Heart left ventricle (tissue), 16 donors: ENCODE data around the gene SLC25A40. TPM values are rescaled to one million over a fixed set of nuclear protein-coding genes. Genes with fewer than 3 reads are reported as not detected.
"Not testable (repeated sequence)": the region's sequence is repeated elsewhere in the genome, so short reads cannot be mapped to it uniquely, and the experiment has no call there.

ENCODE experiments used
- ATAC-seq, 4 donors: fragments of 200-7000 bp; cut with Tn5 transposase; one replicate each; pipeline ENCODE4 v1.9.1; 2020 to 2022; ENCODE audit warnings: moderate library complexity in 4 of 4, mild to moderate bottlenecking in 3 of 4, moderate number of reproducible peaks in 1 of 4
- DNase-seq, 5 donors: peaks; one replicate each; pipeline ENCODE4 v3.0.0-alpha.2; 2020
- H3K27ac ChIP-seq, 12 donors: fragments of 200-600 bp; sonication (generic) in 4 of 12; one replicate each; pipeline versions ENCODE4 v1.5.0 to v1.8.0; 2016 to 2022; ENCODE audit warnings: mild to moderate bottlenecking in 2 of 12
- H3K27me3 ChIP-seq, 9 donors: fragments of 200-600 bp; sonication (generic) in 2 of 9; one replicate each; pipeline versions ENCODE4 v1.5.1 to v1.8.0; 2016 to 2022; ENCODE audit warnings: mild to moderate bottlenecking in 3 of 9
- H3K36me3 ChIP-seq, 9 donors: fragments of 200-600 bp; sonication (generic) in 2 of 9; one replicate each; pipeline versions ENCODE4 v1.5.0 to v1.8.0; 2018 to 2022; ENCODE audit warnings: mild to moderate bottlenecking in 2 of 9
- H3K4me1 ChIP-seq, 12 donors: fragments of 200-600 bp; sonication (generic) in 4 of 12; one replicate each; pipeline versions ENCODE4 v1.5.0 to v1.8.0; 2016 to 2022; ENCODE audit warnings: mild to moderate bottlenecking in 3 of 12
- H3K4me3 ChIP-seq, 12 donors: fragments of 200-600 bp; sonication (generic) in 4 of 12; one replicate each; pipeline versions ENCODE4 v1.5.0 to v1.8.0; 2017 to 2022; ENCODE audit warnings: mild to moderate bottlenecking in 9 of 12, moderate library complexity in 4 of 12
- H3K9me3 ChIP-seq, 12 donors: fragments of 200-600 bp; sonication (generic) in 4 of 12; one replicate each; pipeline versions ENCODE4 v1.5.0 to v1.8.0; 2016 to 2022; ENCODE audit warnings: mild to moderate bottlenecking in 1 of 12
- POLR2A ChIP-seq, 2 donors: fragments of 450-650 bp; IDR thresholded peaks; one replicate each; pipeline ENCODE4 v1.6.1; 2017; ENCODE audit warnings: antibody characterized with exemption in 2 of 2, mild to moderate bottlenecking in 2 of 2, moderate library complexity in 2 of 2
- WGBS, 4 donors: extraction: QIAGEN DNeasy Blood & Tissue Kit in 2 of 4; methylation state at CpG; one replicate each; pipeline versions ENCODE4 v1.1.5 to v1.1.7; 2013 to 2018; 5-methylcytosine and 5-hydroxymethylcytosine counted together
- intact Hi-C, 10 donors: fragments of 100-400 bp; cut with DNase I; formaldehyde crosslinking; loops; one replicate each; pipeline versions ENCODE4 v1.11.1 to v1.14.2; 2022
- long read RNA-seq, 3 donors: library from polyadenylated mRNA; unstranded; transcript quantifications; one replicate each; pipeline ENCODE4 v2.0.0, GENCODE V29; 2020 to 2021
- polyA plus RNA-seq, 2 donors: library from polyadenylated mRNA; stranded (reverse); fragments of 200-250 nt; gene quantifications; one replicate each; pipeline ENCODE4 v1.2.3, GENCODE V29; 2013
- total RNA-seq, 9 donors: library from RNA; depleted of rRNA in 2 of 9; stranded (reverse); fragments of >200 nt in 2 of 9; fragmentation: NEBNext Ultra II Directional in 3 of 9; extraction: Animal tissue kit (Norgen Biotek cat#: 25700) in 3 of 9; gene quantifications; one replicate each; pipeline versions ENCODE4 v1.1.0 to v1.2.4, GENCODE V29; 2016 to 2023
- TF ChIP-seq, protein P1 (sequence below), 12 donors: fragments of 200-600 bp; sonication (generic) in 4 of 12; IDR thresholded peaks; one replicate each; pipeline versions ENCODE4 v1.5.0 to v1.8.0; 2018 to 2022; ENCODE audit warnings: antibody characterized with exemption in 12 of 12, mild to moderate bottlenecking in 5 of 12
- donor health status: ischemic (EF 13 %, LVEDD 7.1; RV severe dilation, severe dysfunction).
- donor health status: healthy with polysubstance abuse.
- donor health status: DM: no; HTN: yes; CAD: no.
- donor health status: DM: no; HTN: no; CAD: no.
- donor health status: ischemic (EF 25% LVEDD 6.9; RV normal size, moderate dysfunction).
- donor health status: ischemic (EF 25% LVEDD 5.7; RV mildly dilated, moderate dysfunction).
- donor health status: healthy.
- donor health status: DM: yes; HTN: yes; CAD: no.
- donor health status: ischemic (EF 35%, LVEDD 5.7; RV mildly dilated, moderate dysfunction).
- donor health status: nonischemic (EF 11% LVEDD 7.7; RV severe dilation, severe dysfunction).
- donor health status: DM: yes; HTN: yes; CAD: no.
- donor health status: PGD.
- donor health status: ischemic (EF 29% LVEDD 5.4; RV normal size, mild dysfunction).
- donor health status: nonischemic (EF 23%, LVEDD 6.1; RV moderate dilation, normal function).

Gene SLC25A40, protein sequence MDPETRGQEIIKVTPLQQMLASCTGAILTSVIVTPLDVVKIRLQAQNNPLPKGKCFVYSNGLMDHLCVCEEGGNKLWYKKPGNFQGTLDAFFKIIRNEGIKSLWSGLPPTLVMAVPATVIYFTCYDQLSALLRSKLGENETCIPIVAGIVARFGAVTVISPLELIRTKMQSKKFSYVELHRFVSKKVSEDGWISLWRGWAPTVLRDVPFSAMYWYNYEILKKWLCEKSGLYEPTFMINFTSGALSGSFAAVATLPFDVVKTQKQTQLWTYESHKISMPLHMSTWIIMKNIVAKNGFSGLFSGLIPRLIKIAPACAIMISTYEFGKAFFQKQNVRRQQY
- 10 to 100 TPM; 11.0 to 29.1 (median 22.6) TPM for total RNA-seq
- 1 to 10 TPM; 6.0 to 9.0 TPM for polyA plus RNA-seq
- long read RNA-seq, donor 1, full-length matches to known transcripts, result 11 of 20 reads
- long read RNA-seq, donor 1, partial matches to known transcripts, result 0 of 20 reads
- long read RNA-seq, donor 1, other reads (novel, unspliced or antisense), result 9 of 20 reads
- long read RNA-seq, donor 2, full-length matches to known transcripts, result 20 of 35 reads
- long read RNA-seq, donor 2, partial matches to known transcripts, result 1 of 35 reads
- long read RNA-seq, donor 2, other reads (novel, unspliced or antisense), result 14 of 35 reads
- long read RNA-seq, donor 3, full-length matches to known transcripts, result 5 of 12 reads
- long read RNA-seq, donor 3, partial matches to known transcripts, result 0 of 12 reads
- long read RNA-seq, donor 3, other reads (novel, unspliced or antisense), result 7 of 12 reads

DNA sequence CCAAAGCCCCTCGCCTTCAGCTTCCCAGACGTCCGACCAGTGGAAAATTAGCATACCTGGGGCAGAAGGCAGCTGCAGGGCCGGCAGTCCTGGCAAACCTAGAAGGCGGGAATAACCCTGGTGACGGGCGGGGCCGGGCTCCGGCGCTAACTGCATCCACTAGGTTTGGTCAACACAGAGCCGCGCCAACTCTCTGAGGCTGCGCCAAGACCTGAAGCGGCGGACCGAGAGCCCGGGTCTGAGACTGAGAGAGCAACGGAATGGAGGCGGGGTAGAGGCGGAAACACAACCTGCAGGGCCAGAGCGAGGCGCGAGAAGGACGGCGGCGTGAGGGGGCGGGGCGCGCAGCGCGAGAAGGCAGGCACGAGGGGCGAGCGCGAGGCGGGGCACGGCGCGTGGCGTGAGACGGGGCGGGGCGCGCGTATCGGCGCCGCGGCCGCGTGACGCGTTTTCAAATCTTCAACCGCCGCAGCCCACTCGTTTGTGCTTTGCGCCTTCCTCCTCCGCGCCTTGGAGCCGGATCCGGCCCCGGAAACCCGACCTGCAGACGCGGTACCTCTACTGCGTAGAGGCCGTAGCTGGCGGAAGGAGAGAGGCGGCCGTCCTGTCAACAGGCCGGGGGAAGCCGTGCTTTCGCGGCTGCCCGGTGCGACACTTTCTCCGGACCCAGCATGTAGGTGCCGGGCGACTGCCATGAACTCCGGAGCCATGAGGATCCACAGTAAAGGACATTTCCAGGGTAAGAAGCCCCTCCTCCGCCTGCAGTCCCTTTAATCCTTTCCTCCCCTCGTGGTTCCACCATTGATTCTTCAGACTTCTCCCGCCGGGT is at the start of gene SLC25A40, which contains the start of gene DBF4:
SLC25A40 (minus strand) TSS at position 321 of the 829 bp plus-strand sequence. CDS start 17,633 bp downstream, outside the sequence.
DBF4 (plus strand) TSS at position 454 of the 829 bp plus-strand sequence; CDS start at position 694, 240 bp downstream.
- intact Hi-C loops, result loop anchor here in 5 of 10 donors (2.0 to 10.0 kb wide), 7 partner anchors 81 to 534 kb away; partner anchors contain the start of genes RUNDC3B (in 2 of the 5) and CROT (in 1 of the 5)
- ATAC-seq (peak; percentile 92 to 99 (median 98)), DNase-seq (peak; percentile 95 to 97 (median 96))
- Histone ChIP-seq H3K36me3 (peaks cover 0 to 3% (median 0%) of the 10 kb centered on the region in 9 donors), H3K9me3 (peaks cover 0 to 18% (median 2%) of the 10 kb centered on the region in 12 donors), H3K4me3 (peak within 1 kb of the TSS; percentile 62 to 94 (median 76)), H3K27ac (peak within 1 kb of the TSS; percentile 60 to 94 (median 91)), H3K27me3 (no peaks in the 10 kb centered on the region), H3K4me1 (peaks cover 0 to 48% (median 18%) of the 10 kb centered on the region in 12 donors)
- TF ChIP-seq, protein P1, sequence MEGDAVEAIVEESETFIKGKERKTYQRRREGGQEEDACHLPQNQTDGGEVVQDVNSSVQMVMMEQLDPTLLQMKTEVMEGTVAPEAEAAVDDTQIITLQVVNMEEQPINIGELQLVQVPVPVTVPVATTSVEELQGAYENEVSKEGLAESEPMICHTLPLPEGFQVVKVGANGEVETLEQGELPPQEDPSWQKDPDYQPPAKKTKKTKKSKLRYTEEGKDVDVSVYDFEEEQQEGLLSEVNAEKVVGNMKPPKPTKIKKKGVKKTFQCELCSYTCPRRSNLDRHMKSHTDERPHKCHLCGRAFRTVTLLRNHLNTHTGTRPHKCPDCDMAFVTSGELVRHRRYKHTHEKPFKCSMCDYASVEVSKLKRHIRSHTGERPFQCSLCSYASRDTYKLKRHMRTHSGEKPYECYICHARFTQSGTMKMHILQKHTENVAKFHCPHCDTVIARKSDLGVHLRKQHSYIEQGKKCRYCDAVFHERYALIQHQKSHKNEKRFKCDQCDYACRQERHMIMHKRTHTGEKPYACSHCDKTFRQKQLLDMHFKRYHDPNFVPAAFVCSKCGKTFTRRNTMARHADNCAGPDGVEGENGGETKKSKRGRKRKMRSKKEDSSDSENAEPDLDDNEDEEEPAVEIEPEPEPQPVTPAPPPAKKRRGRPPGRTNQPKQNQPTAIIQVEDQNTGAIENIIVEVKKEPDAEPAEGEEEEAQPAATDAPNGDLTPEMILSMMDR (IDR thresholded peaks at IDR 0.05), result peak in 1 of 12 donors; percentile 10
- peak in 1 of 2 donors; percentile 49 for TF ChIP-seq POLR2A (IDR thresholded peaks at IDR 0.05)
- WGBS, 4 donors, result 0 to 3% (median 2%) methylated on average over 24 to 84 of the region's 84 CpGs

DNA sequence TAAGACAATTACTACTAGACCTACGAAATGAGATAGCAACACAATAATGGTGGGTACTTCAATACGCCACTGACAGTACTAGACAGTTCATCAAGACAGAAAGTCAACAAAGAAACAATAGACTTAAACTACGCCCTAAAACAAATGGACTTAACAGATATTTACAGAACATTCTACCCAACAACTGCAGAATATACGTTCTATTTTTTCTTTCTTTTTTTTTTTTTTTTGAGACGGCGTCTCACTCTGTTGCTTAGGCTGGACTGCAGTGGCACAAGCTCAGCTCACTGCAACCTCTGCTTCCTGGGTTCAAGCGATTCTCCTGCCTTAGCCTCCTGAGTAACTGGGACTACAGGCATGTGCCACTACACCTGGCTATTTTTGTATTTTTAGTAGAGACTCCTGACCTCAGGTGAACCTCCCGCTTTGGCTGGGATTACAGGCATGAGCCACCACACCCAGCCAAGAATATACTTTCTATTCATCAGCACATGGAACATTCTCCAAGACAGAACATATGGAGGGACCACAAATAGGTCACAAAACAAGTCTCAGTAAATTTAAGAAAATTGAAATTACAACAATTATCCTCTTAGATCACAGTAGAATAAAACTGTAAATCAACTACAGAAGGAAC is 46.7 kb upstream of the SLC25A40 start:
- H3K27ac ChIP-seq, H3K4me1 ChIP-seq, DNase-seq, H3K36me3 ChIP-seq, H3K4me3 ChIP-seq, H3K27me3 ChIP-seq, ATAC-seq, intact Hi-C loops, H3K9me3 ChIP-seq: not testable (repeated sequence)
- 85 to 94% (median 90%) methylated on average over 8 of the region's 8 CpGs for WGBS, 4 donors

DNA sequence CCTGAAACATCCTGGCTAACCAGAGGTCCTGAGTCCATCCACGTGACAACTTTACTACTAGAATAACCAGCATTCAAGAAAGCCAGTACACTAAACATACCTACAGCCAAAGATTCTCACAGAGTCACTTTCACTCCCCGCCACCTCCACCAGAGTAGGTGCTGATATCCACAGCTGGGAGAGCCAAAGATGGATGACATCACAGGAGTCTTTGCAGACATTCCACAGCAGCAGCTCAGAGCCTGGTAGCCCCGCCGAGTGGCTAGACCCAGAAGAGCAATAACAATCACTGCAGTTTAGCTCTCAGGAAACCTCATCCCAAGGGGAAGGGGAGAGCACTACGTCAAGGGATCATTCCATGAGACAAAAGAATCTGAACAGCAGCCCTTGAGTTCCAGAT is 44.4 kb upstream of the SLC25A40 start:
- no peak overlapping the region for H3K27ac ChIP-seq
- peaks cover 0 to 2% (median 0%) of the 10 kb centered on the region in 9 donors for H3K27me3 ChIP-seq
- no peak for TF ChIP-seq POLR2A (IDR thresholded peaks at IDR 0.05)
- TF ChIP-seq, protein P1 (IDR thresholded peaks at IDR 0.05), result no peak
- no peak overlapping the region for H3K4me3 ChIP-seq
- no peak for DNase-seq
- intact Hi-C loops, result no loop called here
- ATAC-seq, result no peak
- WGBS, 4 donors, result 56 to 71% (median 59%) methylated on average over 5 of the region's 5 CpGs
- no peaks in the 10 kb centered on the region for H3K4me1 ChIP-seq
- H3K36me3 ChIP-seq, result no peaks in the 10 kb centered on the region
- no peaks in the 10 kb centered on the region for H3K9me3 ChIP-seq

DNA sequence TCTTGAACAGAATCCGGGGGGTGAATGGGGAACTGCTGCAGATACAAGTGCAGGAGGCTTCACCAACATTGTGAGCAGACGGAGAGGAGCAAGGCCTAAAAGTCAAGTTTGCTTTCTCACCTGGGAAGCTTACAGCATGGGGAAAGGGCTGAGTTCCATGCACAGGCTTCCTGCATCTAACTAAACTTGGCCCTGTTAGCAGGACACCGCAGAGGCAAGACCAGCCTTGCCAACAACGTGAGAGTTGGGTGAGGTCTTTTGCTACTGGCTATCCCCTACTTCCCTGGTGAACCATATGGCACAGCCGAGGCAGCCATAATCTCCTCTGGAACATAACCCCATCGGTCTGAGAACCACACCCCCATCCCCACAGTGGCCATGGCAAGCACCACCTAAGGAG is 43.7 kb upstream of the SLC25A40 start:
- H3K36me3 ChIP-seq, result no peaks in the 10 kb centered on the region
- TF ChIP-seq POLR2A (IDR thresholded peaks at IDR 0.05), result no peak
- TF ChIP-seq, protein P1 (IDR thresholded peaks at IDR 0.05), result no peak
- 83 to 92% (median 91%) methylated on average over 5 to 6 of the region's 6 CpGs for WGBS, 4 donors
- ATAC-seq (no peak), DNase-seq (no peak)
- no peak overlapping the region for H3K4me3 ChIP-seq
- H3K4me1 ChIP-seq, result no peaks in the 10 kb centered on the region
- no peaks in the 10 kb centered on the region for H3K9me3 ChIP-seq
- peaks cover 0 to 2% (median 0%) of the 10 kb centered on the region in 9 donors for H3K27me3 ChIP-seq
- H3K27ac ChIP-seq, result no peak overlapping the region
- intact Hi-C loops, result no loop called here
